NCI-H345 treated with DMSO at 0.1 percent for 48 hours (cell line): ENCODE results near the gene CYGB.
"Not testable (repeated sequence)": the region's sequence is repeated elsewhere in the genome, so short reads cannot be mapped to it uniquely, and the experiment has no call there.

ENCODE experiments used
- DNase-seq: peaks from one replicate; lab custom pipeline; 2025; ENCODE audit not compliant: unreplicated experiment; lab: John Stamatoyannopoulos, UW

CYGB gene

DNA sequence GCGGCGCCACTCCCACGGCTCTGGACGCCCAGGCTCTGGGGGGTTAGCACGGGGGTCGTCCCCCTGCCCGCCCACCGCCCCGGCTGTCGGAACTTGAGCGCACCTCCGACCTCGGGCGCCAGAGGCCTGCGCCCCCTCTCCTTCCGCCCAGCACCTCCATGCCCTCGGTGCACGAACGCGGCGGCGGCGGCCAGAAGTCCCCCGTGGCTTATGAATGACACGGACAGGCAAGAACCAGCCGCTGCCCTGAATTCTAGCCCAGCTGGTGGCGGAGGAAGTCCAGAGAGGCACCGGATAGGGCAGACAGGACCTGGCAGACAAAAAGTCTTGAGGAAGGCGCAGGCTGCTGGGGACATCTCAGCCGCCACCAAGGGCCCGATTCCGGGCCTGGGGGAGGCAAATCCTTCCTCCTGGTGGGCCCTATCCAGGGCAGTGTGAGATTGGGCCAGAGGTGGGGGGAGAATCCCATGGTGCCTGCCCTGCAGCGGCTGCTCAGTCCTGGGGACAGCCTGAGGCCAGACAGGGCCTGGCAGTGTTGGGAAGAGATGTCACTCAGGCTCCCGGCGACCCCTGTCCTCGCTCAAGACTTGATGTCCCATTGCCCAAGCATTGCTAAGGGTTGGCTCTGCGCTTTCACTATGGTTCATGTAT, 897 bp upstream of the CYGB start:
- no peak for DNase-seq

- DNase-seq = no peak
Measured at GRCh38 chr17:76537288-76537577, 276 bp downstream of the CYGB start.

GRCh38 chr17:76536511-76537287, 810 bp downstream of the CYGB start:
- DNase-seq = no peak

DNA sequence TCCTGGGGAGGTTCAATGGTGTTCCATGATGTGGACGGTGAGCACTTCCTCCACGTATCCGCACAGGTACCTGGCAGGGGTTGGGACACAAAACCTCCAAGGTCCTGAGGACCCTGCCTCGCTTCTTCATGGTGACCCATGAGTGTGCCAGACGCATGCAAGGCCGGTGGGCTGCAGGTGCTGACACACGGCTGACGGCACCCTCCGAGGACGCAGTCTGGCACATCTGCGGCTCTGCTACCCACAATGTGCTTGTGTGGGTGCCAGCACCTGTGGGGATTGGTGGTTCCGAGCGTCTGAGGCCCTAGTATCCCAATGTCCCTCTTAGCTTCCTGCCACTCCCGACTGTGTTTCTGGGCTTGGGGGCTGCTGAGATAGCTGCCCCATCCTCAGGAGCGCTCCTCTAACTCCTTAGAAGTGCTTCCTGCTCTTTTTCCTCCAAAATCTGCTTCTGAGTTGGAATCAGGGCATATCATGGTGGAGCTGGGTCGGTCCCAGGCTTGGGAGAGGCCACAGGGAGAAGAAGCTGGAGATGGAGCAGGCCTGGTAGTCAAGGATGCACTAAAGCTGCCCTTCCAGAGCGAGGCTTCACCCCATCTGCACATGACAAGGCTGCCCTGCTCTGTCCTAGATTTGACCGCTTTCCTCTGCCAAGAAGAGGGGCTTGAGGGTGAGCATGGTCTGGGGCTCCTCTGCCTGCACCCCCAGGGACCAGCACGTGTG, 1.6 kb downstream of the CYGB start:
- DNase-seq = no peak

- DNase-seq = no peak
Measured at GRCh38 chr17:76534831-76535732, 2.4 kb downstream of the CYGB start.

GRCh38 chr17:76533640-76534359, 3.7 kb downstream of the CYGB start:
- DNase-seq = not testable (repeated sequence)

DNA sequence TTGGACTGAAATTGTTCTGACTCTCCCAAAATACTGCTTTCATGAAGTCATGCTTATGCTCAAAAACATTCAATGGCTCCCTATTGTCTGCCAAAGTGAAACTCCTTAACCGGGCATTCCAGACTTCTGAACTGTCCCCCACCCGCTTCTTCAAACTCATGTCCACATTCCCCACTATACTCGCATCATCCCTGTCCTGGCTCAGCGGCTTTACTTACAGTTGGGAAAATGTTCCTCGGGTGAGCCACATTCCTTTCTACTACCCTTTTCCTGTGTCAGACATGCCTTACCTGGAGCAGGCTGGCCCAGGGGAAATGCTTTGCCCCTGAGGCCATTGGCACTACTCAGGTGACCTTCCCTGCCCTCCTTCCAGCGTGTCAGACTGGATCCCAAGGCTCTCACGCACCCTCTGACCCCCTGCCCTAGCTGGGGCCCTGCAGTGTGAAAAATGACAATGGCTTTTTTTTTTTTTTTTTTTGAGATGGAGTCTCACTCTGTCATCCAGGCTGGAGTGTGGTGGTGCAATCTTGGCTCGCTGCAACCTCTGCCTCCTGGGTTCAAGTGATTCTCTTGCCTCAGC, 5.3 kb downstream of the CYGB start:
- DNase-seq = no peak

- DNase-seq = no peak
Measured at GRCh38 chr17:76531486-76532038, 5.9 kb downstream of the CYGB start.

DNA sequence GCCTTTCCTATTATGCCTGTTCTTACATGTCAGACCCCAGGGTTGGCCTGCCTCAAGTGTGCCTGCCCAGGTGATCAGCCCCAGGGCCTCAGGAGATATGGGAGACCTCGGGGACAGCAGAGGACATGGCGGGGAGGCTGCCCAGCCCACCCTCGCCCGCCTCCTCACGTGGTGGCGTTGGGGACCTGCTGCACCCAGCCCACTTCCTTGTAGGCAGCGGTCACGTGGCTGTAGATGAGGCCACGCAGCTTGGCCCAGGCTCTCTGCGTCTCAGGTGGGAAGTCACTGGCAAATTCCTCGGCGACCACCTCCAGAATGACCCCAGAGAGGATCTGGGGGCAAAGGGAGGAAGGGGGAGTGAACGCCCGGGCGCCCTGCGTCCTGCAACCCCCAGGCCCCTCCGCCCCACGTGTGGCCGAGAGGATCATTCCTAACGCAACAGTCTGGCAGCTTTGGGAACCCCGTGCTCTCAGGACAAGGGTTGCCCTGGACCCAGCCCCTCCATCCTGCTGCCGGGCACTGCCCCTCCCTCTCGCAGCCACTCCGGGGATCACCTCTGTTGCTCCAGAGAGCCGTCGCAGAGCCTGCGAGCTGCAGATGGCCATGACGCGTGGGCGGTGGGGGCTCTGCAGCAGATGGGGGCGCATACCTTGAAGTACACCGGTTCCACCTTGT, 6.6 kb downstream of the CYGB start:
- no peak for DNase-seq

- DNase-seq = no peak
Measured at GRCh38 chr17:76530095-76530723, 7.3 kb downstream of the CYGB start.

DNA sequence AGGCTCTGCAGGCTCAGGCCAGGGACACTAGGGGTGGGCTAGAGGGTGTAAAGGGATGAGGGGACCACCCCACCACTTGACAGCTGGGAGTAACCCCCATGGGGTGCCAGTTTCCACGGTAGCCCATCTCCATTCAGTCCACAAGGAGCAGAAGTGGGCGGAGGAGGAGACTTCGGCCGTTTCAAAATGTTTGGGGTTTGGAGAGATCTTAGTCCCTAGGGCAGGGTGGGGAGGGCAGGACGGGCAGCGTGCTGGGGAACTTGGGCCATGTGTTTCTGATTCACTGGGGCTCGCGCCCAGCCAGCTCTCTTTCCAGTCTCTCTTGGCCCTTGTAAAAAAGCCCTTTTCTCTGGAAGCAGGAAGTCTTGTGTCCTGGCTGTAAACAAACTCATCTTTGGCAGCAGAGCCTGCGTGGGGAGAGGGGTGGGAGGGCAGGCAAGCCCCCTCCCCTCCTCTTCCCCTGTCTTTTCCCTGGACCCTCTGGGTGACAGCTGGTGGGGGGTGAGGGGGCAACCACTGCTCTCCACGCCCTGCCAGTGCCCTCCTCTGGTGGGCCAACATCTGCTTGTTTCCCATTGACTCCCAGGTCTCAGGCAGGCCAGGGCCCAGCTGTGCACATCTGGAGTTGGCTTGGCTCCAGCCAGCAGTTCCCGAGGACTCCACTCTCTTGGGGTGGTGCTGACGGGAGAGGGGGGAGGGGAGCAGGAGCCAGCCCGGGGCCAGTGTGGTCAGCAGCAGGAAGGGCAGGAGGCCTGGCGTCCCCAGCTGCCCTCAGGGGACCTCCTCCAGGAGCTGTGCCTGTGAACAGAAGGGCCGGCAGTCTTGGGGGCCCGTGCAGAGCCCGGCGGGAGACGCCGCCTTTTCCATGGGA, 8.1 kb downstream of the CYGB start:
- DNase-seq = no peak

GRCh38 chr17:76528528-76529223, 8.8 kb downstream of the CYGB start:
- no peak for DNase-seq

- no peak for DNase-seq
Measured at GRCh38 chr17:76528156-76528527, 9.4 kb downstream of the CYGB start.

GRCh38 chr17:76527430-76528111, 9.9 kb downstream of the CYGB start:
- no peak for DNase-seq

- DNase-seq = not testable (repeated sequence)
Measured at GRCh38 chr17:76527016-76527415, 10.5 kb downstream of the CYGB start.

DNA sequence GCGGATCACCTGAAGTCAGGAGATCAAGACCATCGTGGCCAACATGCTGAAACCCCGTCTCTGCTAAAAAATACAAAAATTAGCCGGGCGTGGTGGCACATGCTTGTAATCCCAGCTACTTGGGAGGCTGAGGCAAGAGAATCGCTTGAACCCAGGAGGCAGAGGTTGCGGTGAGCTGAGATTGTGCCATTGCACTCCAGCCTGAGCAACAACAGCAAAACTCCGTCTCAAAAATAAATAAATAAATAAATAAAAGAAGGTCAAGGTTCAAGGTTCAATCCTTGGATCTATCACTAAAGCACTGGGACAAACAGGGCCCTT, 12.0 kb downstream of the CYGB start:
- DNase-seq = not testable (repeated sequence)
